HS-5 (cell line): ENCODE measurements around the gene ANHX.
"Not testable (repeated sequence)": the region's sequence is repeated elsewhere in the genome, so short reads cannot be mapped to it uniquely, and the experiment has no call there.

ENCODE experiments used
- DNase-seq: peaks from one replicate; pipeline ENCODE4 v3.0.0-alpha.2; 2012; ENCODE audit warnings: low read depth

The ANHX gene

GRCh38 chr12:133235401-133236112 lies at the start of gene ANHX:
TSS of gene ANHX (minus strand) at chr12:133235877. CDS start at chr12:133234356, 1,521 bp downstream.
- DNase-seq, result no peak

- not testable (repeated sequence) for DNase-seq
Measured at GRCh38 chr12:133264668-133265067, 29.0 kb upstream of the ANHX start.

GRCh38 chr12:133264173-133264572 lies 28.5 kb upstream of the ANHX start:
- DNase-seq, result no peak

- no peak for DNase-seq
Measured at GRCh38 chr12:133256321-133256720, 20.6 kb upstream of the ANHX start.

GRCh38 chr12:133255833-133256232 lies 20.2 kb upstream of the ANHX start:
- DNase-seq, result not testable (repeated sequence)

GRCh38 chr12:133251732-133252131 lies 16.1 kb upstream of the ANHX start:
- DNase-seq, result no peak

- DNase-seq, result no peak
Measured at GRCh38 chr12:133236556-133236955, 879 bp upstream of the ANHX start.

- no peak for DNase-seq
Measured at GRCh38 chr12:133236144-133236543, 467 bp upstream of the ANHX start.

- no peak for DNase-seq
Measured at GRCh38 chr12:133234971-133235370, 706 bp downstream of the ANHX start.

GRCh38 chr12:133233993-133234564 lies 1.6 kb downstream of the ANHX start:
- no peak for DNase-seq

GRCh38 chr12:133233006-133233405 lies 2.7 kb downstream of the ANHX start:
- DNase-seq, result no peak

GRCh38 chr12:133231001-133231400 lies 4.7 kb downstream of the ANHX start:
- DNase-seq, result no peak

GRCh38 chr12:133227281-133227852 lies 8.3 kb downstream of the ANHX start:
- no peak for DNase-seq

- no peak for DNase-seq
Measured at GRCh38 chr12:133226690-133227089, 9.0 kb downstream of the ANHX start.

- no peak for DNase-seq
Measured at GRCh38 chr12:133225527-133225926, 10.2 kb downstream of the ANHX start.

- no peak for DNase-seq
Measured at GRCh38 chr12:133222211-133222610, 13.5 kb downstream of the ANHX start.

GRCh38 chr12:133221241-133221640 lies 14.4 kb downstream of the ANHX start:
- DNase-seq, result no peak

- DNase-seq, result no peak
Measured at GRCh38 chr12:133220521-133220920, 15.2 kb downstream of the ANHX start.

- no peak for DNase-seq
Measured at GRCh38 chr12:133217219-133217618, 18.5 kb downstream of the ANHX start.

GRCh38 chr12:133215724-133216123 lies 20.0 kb downstream of the ANHX start:
- no peak for DNase-seq

- no peak for DNase-seq
Measured at GRCh38 chr12:133206390-133206789, 29.3 kb downstream of the ANHX start.

- DNase-seq, result no peak
Measured at GRCh38 chr12:133204264-133204603, 31.4 kb downstream of the ANHX start.

GRCh38 chr12:133203344-133204263 lies 32.1 kb downstream of the ANHX start:
- no peak for DNase-seq
